Thymus (tissue), 11 donors: ENCODE results near the gene ATP13A2. TPM values are rescaled to one million over a fixed set of nuclear protein-coding genes. Genes with fewer than 3 reads are reported as not detected.
"Not testable (repeated sequence)": the region's sequence is repeated elsewhere in the genome, so short reads cannot be mapped to it uniquely, and the experiment has no call there.

Experiments used
- DNase-seq, 9 donors: peaks; one replicate each; pipeline ENCODE4 v3.0.0-alpha.2; 2013; ENCODE audit warnings: low spot score in 9 of 9, low read depth in 6 of 9, missing footprints in 1 of 9
- H3K27ac ChIP-seq, 2 donors: one replicate each; pipeline ENCODE4 v1.5.1; 2013; ENCODE audit warnings: control low read depth in 1 of 2, low read depth in 1 of 2, low read length in 1 of 2, mild to moderate bottlenecking in 1 of 2, moderate library complexity in 1 of 2
- H3K27me3 ChIP-seq, 2 donors: one replicate each; pipeline ENCODE4 v1.5.1; 2013; ENCODE audit warnings: low read length in 1 of 2; ENCODE audit not compliant: control insufficient read depth in 2 of 2, insufficient read depth in 1 of 2
- H3K36me3 ChIP-seq, 2 donors: one replicate each; pipeline ENCODE4 v1.5.1; 2013; ENCODE audit warnings: low read length in 1 of 2, mild to moderate bottlenecking in 1 of 2, moderate library complexity in 1 of 2; ENCODE audit not compliant: control insufficient read depth in 2 of 2, insufficient read depth in 2 of 2
- H3K4me1 ChIP-seq, 2 donors: one replicate each; pipeline ENCODE4 v1.5.1; 2013; ENCODE audit warnings: low read length in 2 of 2; ENCODE audit not compliant: control insufficient read depth in 2 of 2, insufficient read depth in 2 of 2
- H3K4me3 ChIP-seq, 2 donors: one replicate each; pipeline ENCODE4 v1.5.1; 2013; ENCODE audit warnings: low read length in 2 of 2, control low read depth in 1 of 2, mild to moderate bottlenecking in 1 of 2
- H3K9me3 ChIP-seq, 2 donors: one replicate each; pipeline ENCODE4 v1.5.1; 2013; ENCODE audit warnings: low read length in 1 of 2, mild to moderate bottlenecking in 1 of 2; ENCODE audit not compliant: control insufficient read depth in 2 of 2, insufficient read depth in 1 of 2
- WGBS: extraction: QIAGEN DNeasy Blood & Tissue Kit; methylation state at CpG from one replicate; pipeline ENCODE4 v1.1.7; 2013; 5-methylcytosine and 5-hydroxymethylcytosine counted together
- polyA plus RNA-seq: library from polyadenylated mRNA; stranded (reverse); fragments of 200-250 nt; gene quantifications from one replicate; pipeline ENCODE4 v1.2.3, GENCODE V29; 2013
- total RNA-seq: library from RNA; stranded (reverse); fragments of 120-200 nt; gene quantifications from one replicate; pipeline ENCODE4 v1.2.4, GENCODE V29; 2013
- donor health status: healthy.

ATP13A2 gene
- total and polyA plus RNA-seq, 2 donors, result 9.3 to 18.3 TPM

GRCh38 chr1:16954579-16954978 lies 57.1 kb downstream of the ATP13A2 start:
- Histone ChIP-seq H3K36me3 (peaks cover 0 to 41% of the 10 kb centered on the region in 2 donors), H3K27ac (no peak overlapping the region), H3K9me3 (no peaks in the 10 kb centered on the region), H3K27me3 (no peaks in the 10 kb centered on the region), H3K4me3 (no peak overlapping the region), H3K4me1 (no peaks in the 10 kb centered on the region)
- WGBS, result 96% methylated on average over 18 of the region's 18 CpGs
- no peak for DNase-seq

GRCh38 chr1:16952376-16952775 lies 59.4 kb downstream of the ATP13A2 start:
- not testable (repeated sequence) for H3K4me1 ChIP-seq, H3K27me3 ChIP-seq, H3K27ac ChIP-seq, H3K9me3 ChIP-seq, DNase-seq, H3K4me3 ChIP-seq
- H3K36me3 ChIP-seq, result peaks cover 8 to 42% of the 10 kb centered on the region in 2 donors
- WGBS, result 97% methylated on average over 4 of the region's 4 CpGs

- not testable (repeated sequence) for DNase-seq, H3K27ac ChIP-seq, H3K4me3 ChIP-seq, H3K4me1 ChIP-seq, H3K27me3 ChIP-seq, H3K9me3 ChIP-seq
- peaks cover 19 to 32% of the 10 kb centered on the region in 2 donors for H3K36me3 ChIP-seq
- WGBS, result 96% methylated on average over 7 of the region's 7 CpGs
These were observed 62.7 kb downstream of the ATP13A2 start for GRCh38 chr1:16949026-16949425.

DNA sequence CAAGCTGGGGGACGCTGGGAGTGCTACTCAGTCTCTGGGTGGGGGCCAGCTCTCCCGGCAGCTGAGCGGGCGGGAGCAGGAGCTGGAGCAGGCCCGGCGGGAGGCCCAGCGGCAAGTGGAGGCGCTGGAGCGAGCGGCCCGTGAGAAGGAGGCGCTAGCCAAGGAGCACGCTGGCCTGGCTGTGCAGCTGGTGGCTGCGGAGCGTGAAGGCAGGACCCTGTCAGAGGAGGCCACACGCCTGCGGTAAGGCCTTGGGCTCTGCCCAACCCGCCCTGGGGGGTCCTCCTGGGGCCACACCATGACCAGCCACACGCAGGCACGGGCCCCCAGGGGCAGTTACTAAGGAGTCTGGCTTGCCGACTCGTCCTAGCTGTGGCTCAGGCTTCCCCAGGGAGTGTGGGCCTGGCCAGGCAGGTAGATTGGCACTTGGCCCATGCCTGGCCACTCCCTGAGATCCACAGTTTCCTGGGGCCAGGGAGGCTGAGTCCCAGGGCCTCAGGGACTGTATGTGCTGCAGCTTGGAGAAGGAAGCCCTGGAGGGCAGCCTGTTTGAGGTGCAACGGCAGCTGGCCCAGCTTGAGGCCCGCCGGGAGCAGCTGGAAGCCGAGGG lies 63.3 kb downstream of the ATP13A2 start:
- not testable (repeated sequence) for H3K4me1 ChIP-seq, DNase-seq, H3K9me3 ChIP-seq, H3K27ac ChIP-seq, H3K27me3 ChIP-seq, H3K4me3 ChIP-seq
- peaks cover 19 to 38% of the 10 kb centered on the region in 2 donors for H3K36me3 ChIP-seq
- 95% methylated on average over 26 of the region's 26 CpGs for WGBS

- Histone ChIP-seq H3K4me3 (no peak overlapping the region), H3K4me1 (no peaks in the 10 kb centered on the region), H3K9me3 (peaks cover 0 to 2% of the 10 kb centered on the region in 2 donors), H3K27me3 (no peaks in the 10 kb centered on the region), H3K27ac (no peak overlapping the region), H3K36me3 (peaks cover 22 to 42% of the 10 kb centered on the region in 2 donors)
- DNase-seq, result no peak
- 97% methylated on average over 19 of the region's 19 CpGs for WGBS
These were observed 65.1 kb downstream of the ATP13A2 start for GRCh38 chr1:16946646-16947045.

GRCh38 chr1:16946185-16946584 lies 65.5 kb downstream of the ATP13A2 start:
- not testable (repeated sequence) for H3K27me3 ChIP-seq, H3K27ac ChIP-seq, H3K4me3 ChIP-seq, H3K4me1 ChIP-seq, H3K9me3 ChIP-seq, DNase-seq
- H3K36me3 ChIP-seq, result peaks cover 22 to 43% of the 10 kb centered on the region in 2 donors
- 94% methylated on average over 13 of the region's 13 CpGs for WGBS

DNA sequence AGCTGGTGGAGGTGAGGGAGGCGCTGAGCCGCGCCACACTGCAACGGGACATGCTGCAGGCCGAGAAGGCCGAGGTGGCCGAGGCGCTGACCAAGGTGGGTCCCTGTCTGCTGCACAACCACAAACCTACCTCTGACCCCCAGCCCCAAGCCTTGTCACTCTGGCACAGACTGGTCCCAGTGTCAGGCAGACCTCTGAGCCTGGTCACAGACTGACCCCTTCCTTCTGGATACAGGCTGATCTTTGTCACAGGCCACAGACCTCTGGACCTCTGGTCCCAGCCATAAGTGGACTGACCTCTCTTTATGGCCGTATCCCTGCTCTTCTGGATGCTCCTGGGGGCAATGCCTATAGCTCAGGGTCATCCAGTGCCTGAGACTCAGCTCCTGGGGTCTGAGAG lies 66.2 kb downstream of the ATP13A2 start:
- not testable (repeated sequence) for H3K4me1 ChIP-seq, H3K27ac ChIP-seq, H3K9me3 ChIP-seq, DNase-seq, H3K4me3 ChIP-seq, H3K27me3 ChIP-seq
- WGBS, result 97% methylated on average over 6 of the region's 9 CpGs
- peaks cover 22 to 47% of the 10 kb centered on the region in 2 donors for H3K36me3 ChIP-seq

- DNase-seq, result no peak
- Histone ChIP-seq H3K4me1 (no peaks in the 10 kb centered on the region), H3K36me3 (peaks cover 22 to 55% of the 10 kb centered on the region in 2 donors), H3K4me3 (no peak overlapping the region), H3K9me3 (peaks cover 0 to 2% of the 10 kb centered on the region in 2 donors), H3K27ac (no peak overlapping the region), H3K27me3 (no peaks in the 10 kb centered on the region)
- 98% methylated on average over 19 of the region's 19 CpGs for WGBS
These were observed 67.7 kb downstream of the ATP13A2 start for GRCh38 chr1:16944038-16944437.

DNA sequence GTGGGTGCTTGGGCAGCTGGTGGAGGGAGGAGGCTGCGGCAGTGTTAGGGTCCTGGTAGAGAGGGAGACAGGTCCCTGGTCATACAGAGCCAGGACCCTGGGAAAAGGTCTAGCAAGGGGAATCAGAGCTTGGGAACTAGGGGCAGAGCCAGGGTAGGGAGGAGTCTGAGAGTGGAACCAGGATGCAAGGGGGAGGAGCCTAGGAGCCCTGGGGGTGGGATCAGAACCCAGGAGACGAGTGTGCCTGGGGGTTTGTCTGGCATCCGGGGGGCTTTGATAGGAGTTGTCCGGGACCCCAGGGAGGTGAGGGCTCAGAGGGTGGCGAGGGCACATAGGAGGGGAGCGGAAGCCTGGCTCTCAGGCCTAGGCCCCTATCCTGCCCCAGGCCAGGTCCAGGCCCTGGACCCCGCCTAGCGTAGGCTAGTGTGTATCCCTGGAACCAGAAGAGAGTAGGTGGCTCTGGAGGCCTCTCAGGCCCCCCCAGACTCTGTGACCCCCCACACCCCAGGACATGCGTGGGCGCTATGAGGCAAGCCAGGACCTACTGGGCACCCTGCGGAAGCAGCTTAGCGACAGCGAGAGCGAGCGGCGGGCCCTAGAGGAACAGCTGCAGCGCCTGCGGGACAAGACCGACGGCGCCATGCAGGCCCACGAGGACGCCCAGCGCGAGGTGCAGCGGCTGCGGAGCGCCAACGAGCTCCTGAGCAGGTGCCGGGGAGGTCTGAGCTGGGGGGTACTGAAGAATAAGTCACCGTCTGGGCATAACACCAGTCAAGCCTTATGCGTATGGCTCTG lies 72.1 kb downstream of the ATP13A2 start:
- not testable (repeated sequence) for H3K9me3 ChIP-seq, H3K4me1 ChIP-seq, H3K27me3 ChIP-seq, H3K27ac ChIP-seq, H3K4me3 ChIP-seq, DNase-seq
- 97% methylated on average over 32 of the region's 32 CpGs for WGBS
- H3K36me3 ChIP-seq, result peaks cover 12 to 56% of the 10 kb centered on the region in 2 donors
